Skeletal muscle satellite cell (primary cell): ENCODE measurements around the gene DIS3L2.

Experiments
- H3K27me3 ChIP-seq: 2 replicates; pipeline ENCODE4 v1.7.0; 2013; ENCODE audit warnings: low read length; ENCODE audit not compliant: control insufficient read depth, insufficient read depth
- H3K36me3 ChIP-seq: 2 replicates; pipeline ENCODE4 v1.7.0; 2013; ENCODE audit warnings: mild to moderate bottlenecking, control low read depth, low read length; ENCODE audit not compliant: insufficient read depth
- H3K4me1 ChIP-seq: 2 replicates; pipeline ENCODE4 v1.7.0; 2013; ENCODE audit warnings: low read length; ENCODE audit not compliant: control insufficient read depth, insufficient read depth
- H3K4me2 ChIP-seq: 2 replicates; pipeline ENCODE4 v1.7.0; 2013; ENCODE audit warnings: mild to moderate bottlenecking, low read length
- H3K4me3 ChIP-seq: 2 replicates; pipeline ENCODE4 v1.7.0; 2013; ENCODE audit warnings: low read length
- H3K9ac ChIP-seq: 2 replicates; pipeline ENCODE4 v1.7.0; 2013; ENCODE audit warnings: mild to moderate bottlenecking, low read depth, low read length, moderate library complexity
- H3K9me3 ChIP-seq: replicated peaks from 2 replicates; pipeline ENCODE4 v1.7.0; 2013; ENCODE audit warnings: mild to moderate bottlenecking, control low read depth, low read length

DIS3L2 gene

GRCh38 chr2:232264081-232264480, 302.6 kb downstream of the DIS3L2 start:
- H3K9ac ChIP-seq, result no peak overlapping the region
- no peaks in the 10 kb centered on the region for H3K9me3 ChIP-seq
- H3K4me2 ChIP-seq, result no peak overlapping the region
- H3K4me1 ChIP-seq, result peaks cover 17% of the 10 kb centered on the region
- peaks cover 5% of the 10 kb centered on the region for H3K27me3 ChIP-seq
- H3K36me3 ChIP-seq, result peaks cover 31% of the 10 kb centered on the region
- no peak overlapping the region for H3K4me3 ChIP-seq

GRCh38 chr2:232265329-232265728, 303.8 kb downstream of the DIS3L2 start:
- H3K4me2 ChIP-seq, result no peak overlapping the region
- no peak overlapping the region for H3K9ac ChIP-seq
- peaks cover 5% of the 10 kb centered on the region for H3K4me1 ChIP-seq
- peaks cover 5% of the 10 kb centered on the region for H3K27me3 ChIP-seq
- no peaks in the 10 kb centered on the region for H3K9me3 ChIP-seq
- H3K36me3 ChIP-seq, result peaks cover 32% of the 10 kb centered on the region
- no peak overlapping the region for H3K4me3 ChIP-seq

GRCh38 chr2:232268636-232269165, 307.2 kb downstream of the DIS3L2 start:
- H3K4me3 ChIP-seq, result no peak overlapping the region
- no peaks in the 10 kb centered on the region for H3K4me1 ChIP-seq
- no peaks in the 10 kb centered on the region for H3K27me3 ChIP-seq
- no peaks in the 10 kb centered on the region for H3K9me3 ChIP-seq
- H3K36me3 ChIP-seq, result peaks cover 16% of the 10 kb centered on the region
- no peak overlapping the region for H3K4me2 ChIP-seq
- H3K9ac ChIP-seq, result no peak overlapping the region

- H3K9ac ChIP-seq, result no peak overlapping the region
- no peak overlapping the region for H3K4me2 ChIP-seq
- H3K4me3 ChIP-seq, result no peak overlapping the region
- H3K9me3 ChIP-seq, result no peaks in the 10 kb centered on the region
- no peaks in the 10 kb centered on the region for H3K27me3 ChIP-seq
- peaks cover 8% of the 10 kb centered on the region for H3K36me3 ChIP-seq
- H3K4me1 ChIP-seq, result no peaks in the 10 kb centered on the region
Measured at GRCh38 chr2:232269867-232270266, 308.4 kb downstream of the DIS3L2 start.

GRCh38 chr2:232273903-232274643, 312.6 kb downstream of the DIS3L2 start:
- Histone ChIP-seq H3K9me3 (no peaks in the 10 kb centered on the region), H3K4me2 (no peak overlapping the region), H3K4me1 (no peaks in the 10 kb centered on the region), H3K36me3 (peaks cover 1% of the 10 kb centered on the region), H3K9ac (no peak overlapping the region), H3K4me3 (no peak overlapping the region), H3K27me3 (no peaks in the 10 kb centered on the region)

GRCh38 chr2:232275670-232276069, 314.2 kb downstream of the DIS3L2 start:
- Histone ChIP-seq H3K4me2 (no peak overlapping the region), H3K4me3 (no peak overlapping the region), H3K9me3 (no peaks in the 10 kb centered on the region), H3K4me1 (no peaks in the 10 kb centered on the region), H3K36me3 (no peaks in the 10 kb centered on the region), H3K9ac (no peak overlapping the region), H3K27me3 (no peaks in the 10 kb centered on the region)

- no peak overlapping the region for H3K9ac ChIP-seq
Measured at GRCh38 chr2:232276084-232276732, 314.7 kb downstream of the DIS3L2 start.

GRCh38 chr2:232276733-232277313, 315.3 kb downstream of the DIS3L2 start:
- H3K27me3 ChIP-seq, result no peaks in the 10 kb centered on the region
- H3K4me2 ChIP-seq, result no peak overlapping the region
- no peak overlapping the region for H3K4me3 ChIP-seq
- H3K9ac ChIP-seq, result no peak overlapping the region
- no peaks in the 10 kb centered on the region for H3K36me3 ChIP-seq
- no peaks in the 10 kb centered on the region for H3K4me1 ChIP-seq
- no peaks in the 10 kb centered on the region for H3K9me3 ChIP-seq

More at GRCh38 chr2:232276084-232276732, 314.7 kb downstream of the DIS3L2 start:
- no peaks in the 10 kb centered on the region for H3K4me1 ChIP-seq
- H3K27me3 ChIP-seq, result no peaks in the 10 kb centered on the region
- no peak overlapping the region for H3K4me3 ChIP-seq
- no peak overlapping the region for H3K4me2 ChIP-seq
- H3K36me3 ChIP-seq, result no peaks in the 10 kb centered on the region
- no peaks in the 10 kb centered on the region for H3K9me3 ChIP-seq

- Histone ChIP-seq H3K9ac (no peak overlapping the region), H3K4me2 (no peak overlapping the region), H3K36me3 (no peaks in the 10 kb centered on the region), H3K9me3 (no peaks in the 10 kb centered on the region), H3K4me3 (no peak overlapping the region), H3K4me1 (no peaks in the 10 kb centered on the region), H3K27me3 (no peaks in the 10 kb centered on the region)
Measured at GRCh38 chr2:232278534-232278933, 317.0 kb downstream of the DIS3L2 start.

- Histone ChIP-seq H3K4me3 (no peak overlapping the region), H3K36me3 (no peaks in the 10 kb centered on the region), H3K4me1 (no peaks in the 10 kb centered on the region), H3K4me2 (no peak overlapping the region), H3K9ac (no peak overlapping the region), H3K9me3 (no peaks in the 10 kb centered on the region), H3K27me3 (no peaks in the 10 kb centered on the region)
Measured at GRCh38 chr2:232280341-232280740, 318.8 kb downstream of the DIS3L2 start.

- H3K9ac ChIP-seq, result no peak overlapping the region
- H3K9me3 ChIP-seq, result no peaks in the 10 kb centered on the region
- no peaks in the 10 kb centered on the region for H3K4me1 ChIP-seq
- H3K36me3 ChIP-seq, result no peaks in the 10 kb centered on the region
- H3K27me3 ChIP-seq, result no peaks in the 10 kb centered on the region
- no peak overlapping the region for H3K4me3 ChIP-seq
- H3K4me2 ChIP-seq, result no peak overlapping the region
Measured at GRCh38 chr2:232281858-232282507, 320.5 kb downstream of the DIS3L2 start.
